Ovary (tissue), 9 donors: ENCODE measurements around the gene HOXC9. TPM values are rescaled to one million over a fixed set of nuclear protein-coding genes. Genes with fewer than 3 reads are reported as not detected.

Experiments
- DNase-seq, 5 donors: peaks; one replicate each; pipeline ENCODE4 v3.0.0-alpha.2; 2019 to 2020
- H3K27ac ChIP-seq, 2 donors: fragments of 200-600 bp; one replicate each; pipeline versions ENCODE4 v1.5.1 to v1.8.0; 2019 to 2022
- H3K27me3 ChIP-seq: fragments of 200-600 bp; one replicate; pipeline ENCODE4 v1.8.0; 2022
- H3K36me3 ChIP-seq: fragments of 200-600 bp; sonication (generic); one replicate; pipeline ENCODE4 v1.5.1; 2019
- H3K4me1 ChIP-seq: one replicate; pipeline ENCODE4 v1.8.1; 2013; ENCODE audit warnings: mild to moderate bottlenecking, moderate library complexity; ENCODE audit not compliant: insufficient read depth
- H3K4me3 ChIP-seq: fragments of 200-600 bp; sonication (generic); one replicate; pipeline ENCODE4 v1.5.1; 2017
- H3K9me3 ChIP-seq, 2 donors: fragments of 200-600 bp in 1 of 2; sonication (generic) in 1 of 2; one replicate each; pipeline versions ENCODE4 v1.5.1 to v1.8.1; 2013 to 2019; ENCODE audit warnings: mild to moderate bottlenecking in 1 of 2, moderate library complexity in 1 of 2
- EP300 ChIP-seq: sonication (generic); formaldehyde crosslinking; IDR thresholded peaks from one replicate; pipeline ENCODE4 v1.6.1; 2017; ENCODE audit warnings: antibody characterized with exemption
- POLR2A ChIP-seq: fragments of 450-650 bp; IDR thresholded peaks from one replicate; pipeline ENCODE4 v1.6.1; 2017; ENCODE audit warnings: antibody characterized with exemption, mild to moderate bottlenecking, moderate library complexity
- WGBS, 3 donors: extraction: QIAGEN DNeasy Blood & Tissue Kit in 1 of 3; methylation state at CpG; one replicate each; pipeline versions ENCODE4 v1.1.5 to v1.1.7; 2013 to 2017; 5-methylcytosine and 5-hydroxymethylcytosine counted together
- intact Hi-C, 4 donors: fragments of 100-400 bp; cut with DNase I; formaldehyde crosslinking; loops; one replicate each; pipeline versions ENCODE4 v1.11.0 to v1.15.1; 2022 to 2023
- polyA plus RNA-seq, 2 donors: library from polyadenylated mRNA; stranded (reverse); fragments of 200-250 nt in 1 of 2; fragments of 350-450 nt in 1 of 2; fragmentation: Illumina TruSeq in 1 of 2; extraction: RNeasy Lipid Tissue Mini Kit (QIAGEN cat#74804) in 1 of 2; gene quantifications; one replicate each; pipeline ENCODE4 v1.2.3, GENCODE V29; 2013 to 2014
- total RNA-seq, 7 donors: library from RNA; depleted of rRNA in 2 of 7; stranded (reverse); fragments of >200 nt in 2 of 7; fragmentation: NEBNext Ultra II Directional in 3 of 7; extraction: Animal tissue kit (Norgen Biotek cat#: 25700) in 3 of 7; gene quantifications; one replicate each; pipeline versions ENCODE4 v1.1.0 to v1.2.4, GENCODE V29; 2016 to 2023
- TF ChIP-seq, protein P1 (sequence below), 3 donors: fragments of 450-650 bp in 2 of 3; fragments of 200-600 bp in 1 of 3; IDR thresholded peaks; one replicate each; pipeline versions ENCODE4 v1.5.1 to v1.8.0; 2016 to 2022; ENCODE audit warnings: antibody characterized with exemption in 3 of 3, mild to moderate bottlenecking in 1 of 3
- donor health status: DM: no; HTN: no; CAD: no; lungs with moderate emphysema.
- donor health status: DM: no; HTN: no; CAD: no.
- donor health status: Bipolar disorder and iron deficiency.
- donor health status: DM: yes; HTN: yes; CAD: no.
- donor health status: DM: no; HTN: no; CAD: no.
- donor health status: DM: yes; HTN: yes; CAD: no.

Gene HOXC9
- total and polyA plus RNA-seq, 9 donors = 0.26 to 15.0 (median 1.9) TPM; not detected in 1

GRCh38 chr12:53975064-53975471 is 24.9 kb upstream of the HOXC9 start:
- Histone ChIP-seq H3K36me3 (no peaks in the 10 kb centered on the region), H3K9me3 (no peaks in the 10 kb centered on the region), H3K27me3 (no peaks in the 10 kb centered on the region), H3K27ac (no peak overlapping the region), H3K4me3 (peak overlapping the region; percentile 31), H3K4me1 (peaks cover 2% of the 10 kb centered on the region)
- TF ChIP-seq EP300 (no peak), POLR2A (no peak)
- TF ChIP-seq, protein P1, sequence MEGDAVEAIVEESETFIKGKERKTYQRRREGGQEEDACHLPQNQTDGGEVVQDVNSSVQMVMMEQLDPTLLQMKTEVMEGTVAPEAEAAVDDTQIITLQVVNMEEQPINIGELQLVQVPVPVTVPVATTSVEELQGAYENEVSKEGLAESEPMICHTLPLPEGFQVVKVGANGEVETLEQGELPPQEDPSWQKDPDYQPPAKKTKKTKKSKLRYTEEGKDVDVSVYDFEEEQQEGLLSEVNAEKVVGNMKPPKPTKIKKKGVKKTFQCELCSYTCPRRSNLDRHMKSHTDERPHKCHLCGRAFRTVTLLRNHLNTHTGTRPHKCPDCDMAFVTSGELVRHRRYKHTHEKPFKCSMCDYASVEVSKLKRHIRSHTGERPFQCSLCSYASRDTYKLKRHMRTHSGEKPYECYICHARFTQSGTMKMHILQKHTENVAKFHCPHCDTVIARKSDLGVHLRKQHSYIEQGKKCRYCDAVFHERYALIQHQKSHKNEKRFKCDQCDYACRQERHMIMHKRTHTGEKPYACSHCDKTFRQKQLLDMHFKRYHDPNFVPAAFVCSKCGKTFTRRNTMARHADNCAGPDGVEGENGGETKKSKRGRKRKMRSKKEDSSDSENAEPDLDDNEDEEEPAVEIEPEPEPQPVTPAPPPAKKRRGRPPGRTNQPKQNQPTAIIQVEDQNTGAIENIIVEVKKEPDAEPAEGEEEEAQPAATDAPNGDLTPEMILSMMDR (IDR thresholded peaks at IDR 0.05) = no peak
- DNase-seq = no peak
- 3 to 4% (median 3%) methylated on average over 25 of the region's 25 CpGs for WGBS, 3 donors
- intact Hi-C loops = no loop called here

GRCh38 chr12:53975479-53976152 is 24.3 kb upstream of the HOXC9 start:
- H3K4me1 ChIP-seq = peaks cover 2% of the 10 kb centered on the region
- no peaks in the 10 kb centered on the region for H3K9me3 ChIP-seq
- H3K36me3 ChIP-seq = no peaks in the 10 kb centered on the region
- 11 to 40% (median 12%) methylated on average over 31 of the region's 31 CpGs for WGBS, 3 donors
- intact Hi-C loops = no loop called here
- no peak overlapping the region for H3K4me3 ChIP-seq
- no peaks in the 10 kb centered on the region for H3K27me3 ChIP-seq
- DNase-seq = peak in 1 of 5 donors; percentile 36
- TF ChIP-seq EP300 (no peak), POLR2A (no peak)
- TF ChIP-seq, protein P1 (IDR thresholded peaks at IDR 0.05) = no peak
- no peak overlapping the region for H3K27ac ChIP-seq

DNA sequence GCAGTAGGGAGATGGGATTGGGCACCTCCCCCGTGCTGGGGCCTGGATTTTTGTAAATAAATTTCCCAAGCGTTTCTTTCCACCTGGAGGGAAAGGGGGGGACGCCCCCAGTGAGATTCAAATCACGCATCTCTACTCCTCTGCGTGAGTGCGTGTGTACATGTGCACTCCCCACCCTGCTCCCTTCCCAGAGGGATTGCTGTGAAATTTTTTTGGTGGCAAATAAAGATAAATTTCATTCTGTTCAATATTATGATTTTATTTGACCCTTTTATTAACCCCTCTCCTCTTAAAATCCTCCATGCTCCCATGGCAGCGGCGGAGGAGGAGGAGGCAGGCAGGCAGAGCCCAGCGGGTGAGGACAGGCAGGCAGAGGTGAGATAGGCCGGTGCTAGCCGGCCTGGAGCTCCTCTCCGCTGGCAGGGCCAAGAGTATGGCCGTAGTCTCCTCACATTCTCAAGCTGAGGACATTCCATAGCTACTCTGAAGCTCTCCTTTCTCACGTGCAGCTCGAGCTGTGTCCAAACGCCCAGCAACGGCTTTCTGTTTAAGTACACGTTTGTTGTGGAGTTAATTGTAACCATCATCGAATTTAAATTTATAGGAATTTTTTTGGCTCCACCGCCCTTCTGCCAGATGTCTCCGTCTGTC is 23.7 kb upstream of the HOXC9 start:
- no peak for TF ChIP-seq POLR2A
- TF ChIP-seq, protein P1 (IDR thresholded peaks at IDR 0.05) = no peak
- TF ChIP-seq EP300 = no peak
- WGBS, 3 donors = 15 to 34% (median 16%) methylated on average over 21 of the region's 21 CpGs
- H3K36me3 ChIP-seq = no peaks in the 10 kb centered on the region
- no peak overlapping the region for H3K4me3 ChIP-seq
- H3K27ac ChIP-seq = no peak overlapping the region
- DNase-seq = no peak
- H3K9me3 ChIP-seq = no peaks in the 10 kb centered on the region
- intact Hi-C loops = no loop called here
- H3K4me1 ChIP-seq = peaks cover 2% of the 10 kb centered on the region
- no peaks in the 10 kb centered on the region for H3K27me3 ChIP-seq

- TF ChIP-seq POLR2A (no peak), EP300 (no peak)
- TF ChIP-seq, protein P1 (IDR thresholded peaks at IDR 0.05) = no peak
- Histone ChIP-seq H3K27me3 (no peaks in the 10 kb centered on the region), H3K4me3 (no peak overlapping the region), H3K9me3 (no peaks in the 10 kb centered on the region), H3K36me3 (no peaks in the 10 kb centered on the region), H3K27ac (no peak overlapping the region), H3K4me1 (peaks cover 2% of the 10 kb centered on the region)
- intact Hi-C loops = no loop called here
- no peak for DNase-seq
- 17 to 57% (median 17%) methylated on average over 9 of the region's 9 CpGs for WGBS, 3 donors
These were observed 23.0 kb upstream of the HOXC9 start for GRCh38 chr12:53976823-53977595.
